Measurements from ENCODE around the gene PAX2.

- TF ChIP-seq, protein P1, sequence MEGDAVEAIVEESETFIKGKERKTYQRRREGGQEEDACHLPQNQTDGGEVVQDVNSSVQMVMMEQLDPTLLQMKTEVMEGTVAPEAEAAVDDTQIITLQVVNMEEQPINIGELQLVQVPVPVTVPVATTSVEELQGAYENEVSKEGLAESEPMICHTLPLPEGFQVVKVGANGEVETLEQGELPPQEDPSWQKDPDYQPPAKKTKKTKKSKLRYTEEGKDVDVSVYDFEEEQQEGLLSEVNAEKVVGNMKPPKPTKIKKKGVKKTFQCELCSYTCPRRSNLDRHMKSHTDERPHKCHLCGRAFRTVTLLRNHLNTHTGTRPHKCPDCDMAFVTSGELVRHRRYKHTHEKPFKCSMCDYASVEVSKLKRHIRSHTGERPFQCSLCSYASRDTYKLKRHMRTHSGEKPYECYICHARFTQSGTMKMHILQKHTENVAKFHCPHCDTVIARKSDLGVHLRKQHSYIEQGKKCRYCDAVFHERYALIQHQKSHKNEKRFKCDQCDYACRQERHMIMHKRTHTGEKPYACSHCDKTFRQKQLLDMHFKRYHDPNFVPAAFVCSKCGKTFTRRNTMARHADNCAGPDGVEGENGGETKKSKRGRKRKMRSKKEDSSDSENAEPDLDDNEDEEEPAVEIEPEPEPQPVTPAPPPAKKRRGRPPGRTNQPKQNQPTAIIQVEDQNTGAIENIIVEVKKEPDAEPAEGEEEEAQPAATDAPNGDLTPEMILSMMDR (conservative IDR thresholded peaks at IDR 0.05): no peak
- no peak for TF ChIP-seq EZH2 (IDR thresholded peaks at IDR 0.05; ENCODE audit: low read depth)
Measured at GRCh38 chr10:100803492-100803891, 58.1 kb downstream of the PAX2 start.

Measured in PC-9 (cell line).